IMR-90 (cell line): ENCODE results near the gene MLH3. TPM values are rescaled to one million over a fixed set of nuclear protein-coding genes. Genes with fewer than 3 reads are reported as not detected.

Experiments used
- ATAC-seq: fragments of 200-7000 bp; cut with Tn5 transposase; 2 replicates; pipeline ENCODE4 v1.9.1; 2020; ENCODE audit warnings: low read depth, mild to moderate bottlenecking, moderate library complexity
- BruUV-seq: library from RNA; stranded (reverse); fragments of 400-500 nt; replicated peaks from 2 replicates; lab custom pipeline; 2021; lab: Mats Ljungman, UMichigan
- CTCF ChIA-PET: fragments of 300-600 bp; formaldehyde crosslinking; extraction: SDS; loops from one replicate; lab custom pipeline; 2021; ENCODE audit warnings: antibody characterized with exemption; lab: Yijun Ruan, JAX
- POLR2A ChIA-PET: fragments of 300-600 bp; sonication (Branson Sonifier 250); formaldehyde crosslinking; loops from one replicate; lab custom pipeline; 2022; ENCODE audit warnings: antibody characterized with exemption; ENCODE audit not compliant: unreplicated experiment; lab: Charles Lee
- DNase-seq: peaks from one replicate; pipeline ENCODE4 v3.0.0; 2013
- H2AFZ ChIP-seq: replicated peaks from 2 replicates; pipeline ENCODE3; 2013; ENCODE audit warnings: low read length, mild to moderate bottlenecking; ENCODE audit not compliant: poor library complexity
- H2AK5ac ChIP-seq: 2 replicates; pipeline ENCODE4 v1.6.1; 2013; ENCODE audit warnings: low read depth, low read length, inconsistent platforms
- H2AK9ac ChIP-seq: replicated peaks from 2 replicates; pipeline ENCODE3; 2013; ENCODE audit warnings: mild to moderate bottlenecking, low read depth, low read length, moderate library complexity; ENCODE audit not compliant: poor library complexity
- H2BK120ac ChIP-seq: 2 replicates; pipeline ENCODE4 v1.6.1; 2013; ENCODE audit warnings: low read depth, low read length, inconsistent platforms
- H2BK15ac ChIP-seq: 3 replicates; pipeline ENCODE4 v1.6.1; 2013; ENCODE audit warnings: low read depth, low read length, inconsistent platforms
- H2BK20ac ChIP-seq: 2 replicates; pipeline ENCODE4 v1.6.1; 2013; ENCODE audit warnings: low read depth, mild to moderate bottlenecking, inconsistent platforms, low read length, moderate library complexity
- H2BK5ac ChIP-seq: 2 replicates; pipeline ENCODE4 v1.6.1; 2013; ENCODE audit warnings: mild to moderate bottlenecking, low read depth, low read length, inconsistent platforms; ENCODE audit not compliant: poor library complexity, severe bottlenecking
- H3K14ac ChIP-seq: replicated peaks from 2 replicates; pipeline ENCODE4 v1.6.1; 2013; ENCODE audit warnings: low read depth, low read length, inconsistent platforms
- H3K18ac ChIP-seq: 2 replicates; pipeline ENCODE4 v1.6.1; 2013; ENCODE audit warnings: low read depth, low read length, control low read depth
- H3K23ac ChIP-seq: 2 replicates; pipeline ENCODE4 v1.6.1; 2013; ENCODE audit warnings: low read depth, low read length, inconsistent platforms
- H3K27ac ChIP-seq: 2 replicates; pipeline ENCODE4 v1.5.1; 2013; ENCODE audit warnings: mild to moderate bottlenecking, control low read depth, low read length; ENCODE audit not compliant: insufficient read depth
- H3K27me3 ChIP-seq: 2 replicates; pipeline ENCODE4 v1.6.1; 2013; ENCODE audit warnings: low read length; ENCODE audit not compliant: control insufficient read depth, insufficient read depth
- H3K36me3 ChIP-seq: 2 replicates; pipeline ENCODE4 v1.6.1; 2013; ENCODE audit warnings: low read length, mixed read lengths; ENCODE audit not compliant: control insufficient read depth, insufficient read depth
- H3K4ac ChIP-seq: 2 replicates; pipeline ENCODE4 v1.6.1; 2013; ENCODE audit warnings: low read depth, low read length, inconsistent platforms
- H3K4me1 ChIP-seq: 2 replicates; pipeline ENCODE4 v1.6.1; 2013; ENCODE audit warnings: low read length, mixed read lengths; ENCODE audit not compliant: control insufficient read depth, insufficient read depth
- H3K4me2 ChIP-seq: 2 replicates; pipeline ENCODE4 v1.6.1; 2013; ENCODE audit warnings: low read depth, mild to moderate bottlenecking, control low read depth, low read length, moderate library complexity
- H3K4me3 ChIP-seq: 2 replicates; pipeline ENCODE4 v1.5.1; 2013; ENCODE audit warnings: low read depth, mild to moderate bottlenecking, control low read depth, low read length, moderate library complexity; ENCODE audit not compliant: insufficient read depth
- H3K56ac ChIP-seq: 2 replicates; pipeline ENCODE4 v1.6.1; 2013; ENCODE audit warnings: low read length, inconsistent platforms; ENCODE audit not compliant: insufficient read depth; ENCODE audit errors: extremely low read depth
- H3K79me1 ChIP-seq, 2 experiments: 2 replicates each; pipeline ENCODE4 v1.6.1; 2013; ENCODE audit warnings: low read length in 2 of 2, inconsistent platforms in 1 of 2, low read depth in 1 of 2
- H3K9ac ChIP-seq: 2 replicates; pipeline ENCODE4 v1.6.1; 2013; ENCODE audit warnings: low read depth, low read length, control low read depth
- H3K9me1 ChIP-seq: 2 replicates; pipeline ENCODE4 v1.6.1; 2013; ENCODE audit warnings: low read length, inconsistent platforms; ENCODE audit not compliant: insufficient read depth
- H3K9me3 ChIP-seq: 2 replicates; pipeline ENCODE4 v1.6.1; 2013; ENCODE audit warnings: low read length; ENCODE audit not compliant: control insufficient read depth, insufficient read depth
- H4K20me1 ChIP-seq: 2 replicates; pipeline ENCODE4 v1.6.1; 2013; ENCODE audit warnings: low read length, inconsistent platforms; ENCODE audit not compliant: insufficient read depth
- H4K5ac ChIP-seq: 2 replicates; pipeline ENCODE4 v1.6.1; 2013; ENCODE audit warnings: mild to moderate bottlenecking, low read depth, low read length, control low read depth
- H4K8ac ChIP-seq, 2 experiments: 2 replicates each; pipeline ENCODE4 v1.6.1; 2013; ENCODE audit warnings: low read depth in 2 of 2, low read length in 2 of 2, control low read depth in 1 of 2, inconsistent platforms in 1 of 2
- H4K91ac ChIP-seq: 2 replicates; pipeline ENCODE4 v1.6.1; 2013; ENCODE audit warnings: low read depth, low read length, inconsistent platforms; ENCODE audit not compliant: insufficient read depth
- BHLHE40 ChIP-seq: fragments of 150-350 bp; IDR thresholded peaks from 2 replicates; pipeline ENCODE4 v1.6.1; 2016; ENCODE audit warnings: mild to moderate bottlenecking, low read depth, low read length
- CEBPB ChIP-seq: IDR thresholded peaks from 2 replicates; pipeline ENCODE4 v1.6.1; 2012; ENCODE audit warnings: low read depth, low read length, improper control_type of control experiment
- CHD1 ChIP-seq: IDR thresholded peaks from 2 replicates; pipeline ENCODE4 v1.6.1; 2012; ENCODE audit warnings: low read depth, low read length, improper control_type of control experiment
- CTCF ChIP-seq: conservative IDR thresholded peaks from 2 replicates; pipeline ENCODE4 v1.5.1; 2012; ENCODE audit warnings: mild to moderate bottlenecking, low read depth, low read length, improper control_type of control experiment
- FOS ChIP-seq: fragments of 150-350 bp; IDR thresholded peaks from 2 replicates; pipeline ENCODE4 v1.6.1; 2016; ENCODE audit warnings: low read depth, low read length
- MAFK ChIP-seq: IDR thresholded peaks from 2 replicates; pipeline ENCODE4 v1.6.1; 2012; ENCODE audit warnings: low read depth, low read length, improper control_type of control experiment
- MAZ ChIP-seq: IDR thresholded peaks from 2 replicates; pipeline ENCODE4 v1.6.1; 2012; ENCODE audit warnings: low read depth, mild to moderate bottlenecking, low read length, improper control_type of control experiment, moderate library complexity, borderline replicate concordance
- MXI1 ChIP-seq: IDR thresholded peaks from 2 replicates; pipeline ENCODE4 v1.6.1; 2012; ENCODE audit warnings: low read depth, mild to moderate bottlenecking, low read length, moderate library complexity, borderline replicate concordance
- NFE2L2 ChIP-seq: fragments of 150-350 bp; IDR thresholded peaks from 2 replicates; pipeline ENCODE4 v1.6.1; 2016; ENCODE audit warnings: low read depth, mild to moderate bottlenecking, low read length
- POLR2A ChIP-seq: IDR thresholded peaks from 2 replicates; pipeline ENCODE4 v1.6.1; 2012; ENCODE audit warnings: mild to moderate bottlenecking, low read depth, low read length
- RAD21 ChIP-seq: IDR thresholded peaks from 2 replicates; pipeline ENCODE4 v1.6.1; 2012; ENCODE audit warnings: low read length, improper control_type of control experiment
- RCOR1 ChIP-seq: IDR thresholded peaks from 2 replicates; pipeline ENCODE4 v1.6.1; 2012; ENCODE audit warnings: mild to moderate bottlenecking, low read length, improper control_type of control experiment; ENCODE audit not compliant: insufficient replicate concordance
- RFX5 ChIP-seq: IDR thresholded peaks from 2 replicates; pipeline ENCODE4 v1.8.0; 2012; ENCODE audit warnings: low read depth, mild to moderate bottlenecking, low read length, moderate library complexity
- SMC3 ChIP-seq: fragments of 150-350 bp; IDR thresholded peaks from 2 replicates; pipeline ENCODE4 v1.6.1; 2016; ENCODE audit warnings: low read depth, mild to moderate bottlenecking, antibody characterized with exemption, low read length, moderate library complexity
- USF2 ChIP-seq: fragments of 150-350 bp; IDR thresholded peaks from 2 replicates; pipeline ENCODE4 v1.6.1; 2017; ENCODE audit warnings: mild to moderate bottlenecking, antibody characterized with exemption, low read length, low read depth
- WGBS, 2 experiments: methylation state at CpG; one replicate each; pipeline versions ENCODE4 v1.1.5 to v1.1.7; 2013; ENCODE audit warnings: missing lambda C conversion rate in 2 of 2; ENCODE audit not compliant: insufficient read length in 1 of 2; ENCODE audit errors: extremely low coverage in 2 of 2; 5-methylcytosine and 5-hydroxymethylcytosine counted together
- dilution Hi-C: fragments of 300-500 bp; cut with HindIII; formaldehyde crosslinking; loops from one replicate; pipeline ENCODE4 v1.14.3; 2018; ENCODE audit warnings: low sequenced_read_pairs; ENCODE audit not compliant: unreplicated experiment
- in situ Hi-C: fragments of 300-500 bp; cut with MboI; formaldehyde crosslinking; loops from 3 replicates; pipeline ENCODE4 v1.14.3; 2019; ENCODE audit warnings: low sequenced_read_pairs, inconsistent platforms, mixed read lengths
- intact Hi-C: fragments of 100-400 bp; cut with micrococcal nuclease; formaldehyde crosslinking; loops from 2 replicates; pipeline ENCODE4 v1.10.0; 2022
- polyA plus RNA-seq, 3 experiments: library from polyadenylated mRNA; depleted of rRNA; stranded (reverse); fragments of >200 nt; gene quantifications; 2 replicates each; pipeline ENCODE4 v1.2.3, GENCODE V29; 2012; ENCODE audit warnings: low replicate concordance in 1 of 3
- total RNA-seq: library from RNA; depleted of rRNA; stranded (reverse); fragments of >200 nt; gene quantifications from 2 replicates; pipeline ENCODE4 v1.2.3, GENCODE V29; 2012
- TF ChIP-seq, protein P1 (sequence below): fragments of 150-350 bp; IDR thresholded peaks from 2 replicates; pipeline ENCODE4 v1.6.1; 2016; ENCODE audit warnings: low read depth, mild to moderate bottlenecking, low read length, moderate library complexity, borderline replicate concordance

The MLH3 gene
- total and polyA plus RNA-seq, 2 of the 4 experiments (the other 2 are of a cell fraction): 5.6 to 14.7 TPM

- Histone ChIP-seq H3K9me1 (peaks cover 3% of the 10 kb centered on the region; the same call in 1 of the 2 replicates), H3K4me3 (no peak overlapping the region), H4K5ac (no peak overlapping the region), H2BK15ac (no peak overlapping the region), H2BK5ac (no peak overlapping the region), H3K56ac (no peak overlapping the region), H3K23ac (no peak overlapping the region), H2AK9ac (no peak overlapping the region), H3K9ac (no peak overlapping the region), H2BK20ac (no peak overlapping the region), H3K18ac (no peak overlapping the region), H3K4me1 (peaks cover 6% of the 10 kb centered on the region), H2AFZ (no peak overlapping the region), H4K91ac (no peak overlapping the region), H3K79me1 (no peaks in the 10 kb centered on the region), H3K27ac (no peak overlapping the region), H4K20me1 (no peaks in the 10 kb centered on the region), H3K14ac (no peak overlapping the region), H4K8ac (no peak overlapping the region), H3K9me3 (no peaks in the 10 kb centered on the region), H3K4me2 (no peak overlapping the region), H3K27me3 (no peaks in the 10 kb centered on the region), H2AK5ac (no peak overlapping the region), H3K4ac (no peak overlapping the region), H3K36me3 (peaks cover 23% of the 10 kb centered on the region), H2BK120ac (no peak overlapping the region)
- intact Hi-C loops: no loop called here
- in situ Hi-C loops: no loop called here
- ChIA-PET POLR2A (no interaction called here), CTCF (interaction anchor here (0.6 kb wide), 1 partner anchor 11 kb away, joined by 3 read pairs; no protein-coding TSS in a partner anchor)
- dilution Hi-C loops: no loop called here
- WGBS, 2 experiments: no CpG with 5 or more reads among the region's 2 CpGs
- TF ChIP-seq MAFK (no peak), RCOR1 (no peak), SMC3 (no peak), MXI1 (no peak), MAZ (no peak), CEBPB (no peak), POLR2A (no peak), NFE2L2 (no peak), RAD21 (no peak), RFX5 (no peak), BHLHE40 (no peak), CTCF (no peak), CHD1 (no peak), FOS (no peak), USF2 (no peak)
- TF ChIP-seq, protein P1, sequence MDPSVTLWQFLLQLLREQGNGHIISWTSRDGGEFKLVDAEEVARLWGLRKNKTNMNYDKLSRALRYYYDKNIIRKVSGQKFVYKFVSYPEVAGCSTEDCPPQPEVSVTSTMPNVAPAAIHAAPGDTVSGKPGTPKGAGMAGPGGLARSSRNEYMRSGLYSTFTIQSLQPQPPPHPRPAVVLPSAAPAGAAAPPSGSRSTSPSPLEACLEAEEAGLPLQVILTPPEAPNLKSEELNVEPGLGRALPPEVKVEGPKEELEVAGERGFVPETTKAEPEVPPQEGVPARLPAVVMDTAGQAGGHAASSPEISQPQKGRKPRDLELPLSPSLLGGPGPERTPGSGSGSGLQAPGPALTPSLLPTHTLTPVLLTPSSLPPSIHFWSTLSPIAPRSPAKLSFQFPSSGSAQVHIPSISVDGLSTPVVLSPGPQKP: no peak
- ATAC-seq: peak; percentile 81
- no TSS peak for BruUV-seq
- DNase-seq: peak; percentile 34
Observed at GRCh38 chr14:75081660-75082229, 30.5 kb upstream of the MLH3 start.
